HG02759 (cell line): ENCODE measurements around the gene PCBP3.

Experiments used
- ATAC-seq: cut with Tn5 transposase; IDR thresholded peaks from one replicate; pipeline ENCODE4 v1.9.1; 2021; ENCODE audit warnings: mild to moderate bottlenecking, moderate library complexity; ENCODE audit not compliant: unreplicated experiment

PCBP3 gene

DNA sequence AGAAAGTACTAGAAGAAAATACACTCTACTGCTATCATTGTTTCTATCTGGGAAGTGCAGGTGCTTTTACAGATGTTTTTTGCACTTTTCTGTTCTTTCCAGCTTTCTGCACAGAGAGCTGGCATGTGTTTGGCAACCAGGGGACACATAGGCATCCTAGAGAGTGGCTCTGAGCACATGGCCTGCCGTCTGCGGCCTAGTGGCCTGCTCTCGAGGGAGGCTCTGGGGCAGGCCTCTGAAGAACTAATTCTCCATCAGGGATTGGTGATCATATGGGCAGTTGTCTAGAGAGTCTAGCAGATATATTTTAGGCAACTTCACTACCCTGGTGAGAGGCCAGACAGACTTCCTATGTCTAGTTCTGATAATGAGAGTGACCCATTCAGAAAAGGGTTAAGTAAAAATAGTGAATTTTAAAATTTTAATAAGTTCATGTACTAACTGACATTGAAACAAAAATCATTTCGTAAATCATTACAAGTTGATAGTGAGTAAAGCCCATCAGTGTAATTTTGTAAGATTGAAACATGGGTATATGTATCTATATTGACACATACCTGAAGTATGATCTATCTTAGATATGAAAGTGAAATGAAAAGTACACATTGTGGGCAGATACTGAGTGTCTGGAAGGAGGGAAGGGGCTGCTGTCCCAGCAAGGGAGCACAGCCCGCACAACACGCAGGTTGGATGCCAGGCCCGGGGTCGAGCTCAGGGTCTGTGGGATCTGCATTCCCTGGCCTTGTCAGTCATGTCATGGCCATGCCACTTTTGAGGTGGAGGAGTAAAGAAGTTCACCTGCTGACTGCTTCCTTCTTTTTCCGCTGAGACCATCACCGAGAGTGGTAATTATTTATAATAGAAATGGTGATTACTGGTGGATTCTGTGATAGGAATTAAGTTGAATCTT is 79.8 kb downstream of the PCBP3 start:
- no peak for ATAC-seq

DNA sequence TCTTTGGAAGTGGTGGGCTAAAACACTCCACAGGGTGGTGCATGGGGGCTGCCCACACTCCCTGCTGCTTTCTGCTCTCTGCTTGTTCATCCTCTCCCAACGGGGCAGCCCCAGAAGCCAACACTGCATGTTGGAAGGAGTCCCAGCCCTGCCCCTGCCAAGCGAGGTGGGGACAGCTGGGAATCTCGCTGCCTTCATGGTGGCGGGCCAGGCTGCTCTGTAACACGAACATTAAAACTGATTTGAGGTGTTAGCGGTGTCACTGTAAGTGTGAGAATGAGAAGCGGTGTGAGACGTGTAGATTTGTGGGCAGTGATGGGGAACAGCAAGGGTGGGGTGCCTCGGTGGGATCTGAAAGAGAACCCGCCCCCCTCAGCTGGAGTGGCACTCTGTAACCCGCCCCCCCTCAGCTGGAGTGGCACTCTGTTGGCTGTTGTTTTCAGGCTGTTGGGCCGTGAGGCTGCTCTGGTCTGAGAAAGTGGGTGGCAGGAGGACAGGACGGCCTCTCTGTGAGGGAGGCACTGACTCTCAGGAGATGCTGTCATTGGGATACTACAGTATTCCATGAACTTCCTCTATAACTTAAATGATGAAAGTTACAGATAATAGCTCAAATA is 80.9 kb downstream of the PCBP3 start:
- no peak for ATAC-seq

DNA sequence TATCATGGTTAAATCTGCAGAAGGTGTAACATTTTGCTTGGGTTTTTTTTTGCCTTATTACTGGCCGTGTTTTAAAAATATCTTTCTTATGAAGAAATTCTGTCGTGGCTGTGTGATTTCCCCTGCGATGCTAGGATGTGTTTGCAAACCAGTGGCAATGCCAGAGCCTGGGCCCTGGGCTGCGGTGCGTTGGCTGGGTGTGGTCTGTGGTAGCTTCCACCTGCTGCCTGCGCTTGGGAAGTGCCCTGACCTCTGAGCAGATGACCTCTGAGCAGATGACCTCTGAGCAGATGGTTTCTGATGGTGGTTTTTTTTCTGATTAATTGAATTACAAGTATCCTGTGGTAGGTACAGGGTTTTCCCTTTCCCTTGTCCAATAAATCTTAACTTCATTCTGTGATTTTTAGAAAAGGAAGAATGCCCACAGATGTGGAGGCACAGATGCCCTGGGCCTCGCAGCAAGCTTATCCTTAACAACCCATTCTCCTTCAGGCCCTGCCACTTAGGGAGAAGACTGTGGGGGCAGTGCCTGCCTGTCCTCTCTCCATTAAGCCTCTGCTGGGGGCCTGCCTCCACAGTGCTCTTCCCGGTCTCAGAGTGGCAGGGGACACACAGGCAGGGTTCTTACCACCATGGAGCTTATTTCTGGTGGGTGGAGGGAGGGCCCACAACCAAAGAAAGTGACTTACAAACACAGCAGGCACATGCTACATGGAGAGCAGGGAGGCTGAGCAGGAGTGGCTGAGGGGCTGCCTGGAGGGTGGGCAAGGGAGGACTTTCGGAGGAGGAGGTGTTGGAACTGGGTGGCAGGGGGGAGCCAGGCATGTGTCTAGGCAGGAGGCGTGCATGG is 81.7 kb downstream of the PCBP3 start:
- no peak for ATAC-seq

- ATAC-seq = no peak
Measured at GRCh38 chr21:45725844-45726200, 82.3 kb downstream of the PCBP3 start.

DNA sequence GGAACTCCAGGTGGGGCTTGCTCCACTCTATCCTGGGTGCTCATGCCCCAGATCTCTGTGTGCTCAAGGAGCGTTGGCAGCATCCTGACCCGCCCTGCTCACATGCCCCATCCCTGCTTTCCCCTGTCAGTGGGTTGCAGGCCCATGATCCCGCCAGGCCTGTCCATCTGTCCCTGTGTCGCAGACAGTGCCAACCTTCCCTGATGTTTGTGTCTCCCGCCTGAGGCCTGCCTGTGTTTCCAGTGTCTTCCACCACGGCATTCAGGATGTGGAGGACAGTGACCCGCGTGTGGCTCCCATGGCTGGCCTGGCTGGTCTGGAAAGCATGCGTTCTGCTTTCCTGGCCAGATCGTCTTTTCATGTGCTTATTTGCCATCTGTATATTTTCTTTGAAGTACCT is 82.9 kb downstream of the PCBP3 start:
- ATAC-seq = no peak

DNA sequence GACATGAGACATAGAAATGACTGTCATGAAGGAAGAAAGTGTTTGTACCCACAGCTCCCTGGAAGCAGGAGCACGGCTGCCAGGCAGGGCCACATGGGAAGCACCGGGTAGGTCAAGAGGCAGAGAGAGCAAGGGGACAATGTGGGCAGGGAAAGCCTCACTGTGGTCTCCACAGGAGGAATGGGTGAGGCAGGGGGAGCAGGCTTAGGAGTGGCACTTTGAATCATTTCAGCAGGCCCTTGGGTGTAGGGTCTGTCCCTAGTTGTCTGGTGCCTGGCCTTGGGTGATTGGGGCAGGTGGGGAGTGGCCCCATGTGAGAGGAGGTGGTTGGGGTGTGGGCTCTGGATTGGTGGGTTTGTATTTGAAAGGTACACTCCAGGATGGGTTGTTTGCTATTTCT is 83.9 kb downstream of the PCBP3 start:
- ATAC-seq = no peak

DNA sequence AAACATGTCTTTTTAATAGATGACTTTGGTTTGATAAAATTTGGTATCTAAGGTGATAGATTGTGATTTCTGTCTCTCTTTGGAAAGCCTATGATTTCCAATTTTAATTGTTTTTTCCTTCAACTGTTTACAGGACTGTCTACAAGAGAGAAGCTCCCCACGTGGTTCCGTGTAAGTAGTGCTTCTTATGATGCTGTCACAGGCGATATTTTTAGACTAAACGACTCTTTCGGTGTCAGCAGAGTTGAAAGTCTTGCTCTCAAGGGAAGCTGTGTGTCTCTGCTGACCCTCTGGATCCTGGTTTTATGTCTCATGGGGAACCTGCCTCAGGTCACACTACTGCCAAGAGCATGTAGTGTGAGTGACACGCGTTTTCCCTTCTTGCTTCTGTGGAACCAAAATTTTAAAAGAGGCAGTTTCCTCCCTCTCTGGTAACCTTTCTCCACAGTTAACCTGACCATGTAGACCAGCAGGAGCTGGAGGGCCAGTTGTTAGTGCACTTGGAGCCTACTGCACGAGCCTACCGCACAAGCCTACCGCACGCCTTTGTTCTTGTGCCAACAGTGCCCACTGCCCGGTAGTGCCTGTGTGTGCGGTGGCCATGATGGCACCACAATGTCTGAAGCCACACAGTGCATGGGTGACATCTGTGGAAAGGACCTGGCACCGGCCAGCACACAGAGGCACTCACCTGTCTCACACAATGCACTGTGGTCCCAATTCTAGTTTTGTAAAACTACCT is 91.9 kb downstream of the PCBP3 start:
- ATAC-seq = no peak

DNA sequence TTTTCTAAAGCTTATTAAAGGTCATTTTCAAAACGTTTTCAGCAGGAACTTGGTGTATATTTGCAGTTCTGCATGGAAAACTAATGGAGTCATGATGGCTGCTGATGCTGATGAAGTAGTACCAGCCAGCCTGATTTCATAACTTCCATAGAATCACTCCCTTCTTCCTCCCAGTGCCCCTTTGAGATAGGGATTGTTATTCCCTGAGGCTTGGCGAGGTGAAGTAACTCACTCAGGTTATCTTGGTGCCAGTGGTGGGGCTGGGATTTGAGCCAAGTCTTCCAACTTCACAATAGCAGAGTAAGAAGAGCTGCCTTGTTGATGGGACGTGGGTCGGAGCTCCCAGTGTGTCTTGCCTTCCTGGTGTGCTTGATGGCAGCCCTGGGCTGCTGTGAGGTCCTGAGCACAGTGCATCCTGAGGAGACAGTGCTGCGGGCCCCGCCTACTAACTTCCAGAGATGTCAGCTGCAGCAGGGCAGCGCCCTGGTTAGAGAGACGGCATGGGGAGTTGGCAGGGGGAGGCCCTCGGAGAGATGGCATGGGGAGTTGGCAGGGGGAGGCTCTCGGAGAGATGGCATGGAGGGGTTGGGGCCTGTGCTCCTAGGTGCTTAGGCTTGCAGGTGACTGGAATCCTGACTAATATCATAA is 92.6 kb downstream of the PCBP3 start:
- no peak for ATAC-seq

DNA sequence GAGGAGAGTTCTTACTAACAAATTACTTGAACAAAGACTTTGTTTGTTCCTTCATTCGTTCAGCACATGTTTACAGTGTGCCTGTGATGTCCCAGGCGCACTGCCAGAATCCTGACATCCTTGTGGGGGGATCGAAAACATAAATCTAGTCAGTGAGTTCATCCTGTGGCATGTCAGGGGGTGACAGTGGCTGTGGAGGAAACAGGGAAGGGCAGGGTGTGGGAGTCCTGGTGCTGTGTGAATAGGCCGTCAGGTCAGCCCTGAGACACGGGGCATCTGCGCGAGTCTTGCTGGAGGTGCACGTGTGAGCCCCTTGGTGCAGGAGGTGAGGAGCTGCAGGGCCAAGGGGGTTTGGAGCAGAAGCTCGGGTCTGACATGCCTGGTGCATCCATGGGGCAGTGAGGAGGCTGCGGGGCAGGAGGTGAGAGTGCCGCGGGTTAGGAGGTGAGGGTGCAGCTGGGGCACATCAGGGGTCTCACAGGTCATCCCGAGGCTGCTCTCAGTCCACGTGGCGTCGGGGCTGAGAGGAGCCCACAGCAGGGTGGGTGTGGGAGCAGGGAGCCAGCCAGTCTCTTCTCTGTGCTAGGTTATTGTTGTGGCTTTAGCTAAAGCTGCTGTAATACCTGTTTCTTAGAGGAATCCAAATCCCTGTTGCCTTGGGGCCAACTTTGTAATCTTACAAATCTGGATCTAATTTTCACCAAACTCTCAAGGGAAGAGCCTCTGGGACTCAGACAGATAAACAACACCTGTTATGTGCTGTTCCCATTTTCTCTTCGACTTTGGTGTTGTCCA is 93.4 kb downstream of the PCBP3 start:
- ATAC-seq = no peak

GRCh38 chr21:45737485-45738166 is 94.1 kb downstream of the PCBP3 start:
- ATAC-seq = no peak

DNA sequence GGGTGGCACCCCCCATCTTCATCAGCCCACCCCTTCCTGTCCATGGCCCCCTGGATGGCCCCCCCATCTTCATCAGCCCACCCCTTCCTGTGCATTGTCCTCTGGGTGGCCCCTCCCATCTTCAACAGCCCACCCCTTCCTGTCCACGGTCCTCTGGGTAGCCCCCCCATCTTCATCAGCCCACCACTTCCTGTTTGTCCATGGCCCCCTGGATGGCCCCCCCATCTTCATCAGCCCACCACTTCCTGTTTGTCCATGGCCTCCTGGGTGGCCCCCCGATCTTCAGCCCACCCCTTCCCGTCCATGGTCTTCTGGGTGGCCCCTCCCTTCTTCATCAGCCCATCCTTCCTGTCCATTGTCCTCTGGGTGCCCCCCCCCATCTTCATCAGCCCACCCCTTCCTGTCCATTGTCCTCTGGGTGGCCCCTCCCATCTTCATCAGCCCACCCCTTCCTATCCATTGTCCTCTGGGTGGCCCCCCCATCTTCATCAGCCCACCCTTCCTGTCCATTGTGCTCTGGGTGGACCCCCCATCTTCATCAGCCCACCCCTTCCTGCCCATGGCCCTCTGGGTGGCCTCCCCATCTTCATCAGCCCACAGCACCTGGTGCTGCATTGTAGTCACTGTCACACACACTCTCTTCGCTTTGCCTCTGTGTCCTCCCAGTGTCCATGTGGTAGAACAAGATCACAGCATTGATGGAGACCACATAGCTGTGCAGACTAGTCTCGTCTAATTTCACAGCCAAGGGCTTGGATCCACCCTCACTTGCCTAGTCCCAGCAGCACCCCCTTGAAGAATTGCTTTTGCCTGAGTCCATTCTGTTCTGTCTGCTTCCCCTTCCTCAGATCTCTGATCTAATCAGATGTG is 95.9 kb downstream of the PCBP3 start:
- ATAC-seq = no peak

DNA sequence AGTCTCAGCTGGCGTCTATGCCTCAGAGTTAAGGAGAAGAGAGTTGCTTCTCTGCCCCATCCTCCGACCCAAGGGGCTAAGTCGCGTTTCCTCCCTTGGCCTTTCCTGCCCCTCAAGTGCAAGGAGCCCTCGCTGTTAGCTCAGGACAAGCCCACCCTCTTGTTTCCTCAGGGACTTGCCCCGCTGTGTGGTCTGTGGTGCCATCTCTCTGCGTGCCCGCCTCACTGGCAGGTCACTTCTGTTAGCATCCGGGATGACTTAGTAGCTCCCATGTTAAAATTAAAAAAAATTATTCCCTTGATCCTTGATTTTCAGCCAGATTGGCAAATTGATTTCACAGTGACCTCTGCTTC is 96.5 kb downstream of the PCBP3 start:
- ATAC-seq = no peak

DNA sequence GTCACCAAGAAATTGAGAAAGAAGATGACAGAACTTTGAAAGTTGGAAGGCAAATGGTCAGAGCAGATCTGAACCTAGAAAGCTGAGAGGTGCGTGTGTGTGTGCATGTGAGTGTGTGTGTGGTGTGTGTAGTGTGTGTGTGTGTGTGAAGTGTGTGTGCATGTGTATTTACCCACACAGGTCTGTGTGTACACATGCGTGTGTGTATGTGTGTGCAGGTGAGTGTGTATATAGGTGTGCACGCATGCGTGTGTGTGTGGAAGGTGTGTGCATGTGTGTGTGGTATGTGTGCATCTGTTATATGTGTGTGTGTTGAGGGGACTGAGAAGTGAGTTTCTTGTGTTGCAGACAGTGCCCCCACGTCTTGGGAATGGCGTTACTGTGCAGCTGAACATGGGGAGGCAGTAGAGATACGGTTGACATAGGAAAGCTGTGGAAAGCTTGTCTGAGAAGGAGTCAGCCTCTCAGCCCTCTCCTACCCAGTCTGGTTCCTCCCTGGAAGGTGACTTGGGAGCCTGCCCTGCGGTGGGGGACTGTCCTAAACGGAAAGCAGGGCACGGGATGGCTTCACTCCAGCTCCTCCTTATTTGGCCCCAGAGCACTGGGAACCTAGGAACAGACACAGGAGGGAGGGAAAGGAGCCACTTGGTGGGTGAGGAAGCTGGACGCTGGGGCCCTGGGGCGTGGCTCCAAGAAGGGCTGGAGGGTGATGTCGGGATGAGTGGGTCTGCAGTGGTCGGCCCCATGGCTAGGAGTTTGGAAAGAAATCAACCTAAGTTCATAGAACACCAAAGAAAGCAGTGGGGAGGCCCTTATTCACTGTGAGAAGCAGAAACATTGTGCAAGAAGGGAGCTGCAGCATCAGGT is 97.2 kb downstream of the PCBP3 start:
- no peak for ATAC-seq

GRCh38 chr21:45741691-45742090 is 98.2 kb downstream of the PCBP3 start:
- ATAC-seq = no peak

GRCh38 chr21:45742247-45742646 is 98.7 kb downstream of the PCBP3 start:
- no peak for ATAC-seq

DNA sequence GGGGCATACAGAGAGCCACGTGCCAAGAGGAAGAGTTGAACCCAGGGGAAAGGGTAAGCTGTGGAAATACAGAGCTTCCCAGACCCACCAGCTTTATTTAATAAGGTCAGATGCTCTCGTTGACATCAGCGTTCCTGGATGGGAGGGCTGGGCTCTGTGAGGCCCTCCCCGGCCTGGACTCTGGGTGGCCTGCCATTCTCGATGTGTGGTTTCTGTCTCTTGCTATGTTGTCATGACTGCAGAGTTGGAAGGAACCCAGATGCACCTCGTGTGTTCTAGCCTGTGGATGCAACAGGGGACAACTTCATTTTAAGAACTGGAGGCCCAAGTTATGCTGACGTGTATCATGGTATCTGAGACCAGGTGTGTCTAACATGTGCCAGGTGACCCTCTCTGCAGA is 101.7 kb downstream of the PCBP3 start:
- no peak for ATAC-seq

DNA sequence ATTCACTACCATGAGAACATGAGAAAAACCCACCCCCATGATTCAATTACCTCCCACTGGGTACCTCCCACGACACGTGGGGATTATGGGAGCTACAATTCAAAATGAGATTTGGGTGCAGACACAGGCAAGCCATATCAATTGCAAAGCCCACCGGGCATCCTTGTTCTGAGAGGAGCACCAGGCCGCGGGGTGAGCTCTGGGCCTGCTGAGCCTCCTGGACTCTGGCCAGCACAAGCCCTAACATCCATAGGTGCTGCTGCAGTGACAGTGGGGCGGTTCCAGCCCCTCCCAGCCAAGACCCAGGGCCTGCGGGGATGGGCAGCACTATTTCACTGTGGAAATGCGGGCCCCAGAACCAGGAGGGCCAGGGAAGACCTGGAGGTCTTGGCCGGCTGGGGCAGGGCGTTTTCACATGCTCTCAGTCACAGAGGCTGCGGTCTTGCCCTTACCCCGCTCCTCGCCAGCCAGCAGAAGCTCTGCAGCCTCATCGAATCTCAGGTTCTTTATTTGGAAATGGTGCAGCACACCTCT is 103.8 kb downstream of the PCBP3 start:
- no peak for ATAC-seq
